Urothelium cell line (cell line): ENCODE measurements around the gene TMEM14B.
"Not testable (repeated sequence)": the region's sequence is repeated elsewhere in the genome, so short reads cannot be mapped to it uniquely, and the experiment has no call there.

Experiments
- DNase-seq: peaks from one replicate; pipeline ENCODE4 v3.0.0; 2011; ENCODE audit warnings: low spot score, mixed read lengths
- FAIRE-seq: peaks from 2 replicates; lab custom pipeline; 2011; peaks lifted over from hg19 to GRCh38; lab: Jason Lieb, UNC

TMEM14B gene

DNA sequence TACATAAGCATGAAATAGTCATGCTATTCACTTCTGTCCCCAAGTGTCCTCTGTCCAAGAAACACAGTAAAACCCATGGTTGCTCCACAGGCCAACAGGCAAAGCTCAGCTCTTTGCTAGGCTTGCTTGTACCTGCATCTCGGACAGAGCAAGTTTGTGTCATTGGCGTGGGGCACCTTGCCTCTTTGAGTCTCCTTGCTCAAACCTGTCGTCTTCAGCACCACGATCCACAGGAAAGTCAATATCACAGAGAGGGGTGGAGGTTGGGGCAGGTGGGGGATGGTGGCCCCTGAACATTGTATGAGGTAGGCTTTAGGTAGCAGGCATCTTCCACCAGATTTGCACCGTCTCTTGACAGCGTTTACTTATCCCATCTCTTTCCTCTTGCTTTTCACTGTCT is 4.1 kb upstream of the TMEM14B start:
- DNase-seq (no peak), FAIRE-seq (no peak)

DNA sequence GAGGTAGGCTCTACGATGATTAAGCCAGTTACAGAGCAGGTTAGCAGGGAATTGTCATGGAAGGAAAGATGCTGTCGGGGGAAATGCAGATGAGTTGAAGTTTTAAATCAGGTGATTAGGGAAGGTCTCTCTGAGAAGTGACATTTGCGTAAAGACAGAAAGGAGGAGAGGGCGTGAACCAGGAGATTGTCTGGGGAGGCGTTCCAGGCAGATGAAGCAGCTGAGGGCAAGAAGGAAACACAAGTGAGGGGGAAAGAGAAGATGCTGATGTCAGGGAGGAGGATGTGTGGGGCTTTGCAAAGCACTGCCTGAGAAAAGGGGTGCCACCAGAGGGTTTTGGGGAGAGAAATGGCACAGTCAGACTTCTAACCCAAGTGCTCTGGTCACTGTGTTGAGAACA is 2.5 kb upstream of the TMEM14B start:
- FAIRE-seq, result no peak
- DNase-seq, result no peak

DNA sequence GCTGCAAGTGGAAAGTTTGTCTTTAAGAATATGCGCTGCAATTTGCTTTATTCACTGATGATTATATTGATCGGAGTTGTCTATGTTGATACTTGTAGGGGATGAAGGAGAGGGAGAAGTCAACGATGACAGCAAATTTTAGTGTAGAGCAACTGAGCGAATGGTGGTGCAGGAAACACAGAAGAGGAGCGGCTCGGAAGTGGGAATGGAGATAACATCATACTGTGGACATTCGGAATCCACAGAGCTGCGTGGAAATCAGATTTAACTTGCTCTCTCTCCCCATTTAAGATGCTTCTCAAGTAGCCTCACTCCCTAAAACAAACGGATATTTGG is 722 bp upstream of the TMEM14B start:
- no peak for FAIRE-seq
- no peak for DNase-seq

DNA sequence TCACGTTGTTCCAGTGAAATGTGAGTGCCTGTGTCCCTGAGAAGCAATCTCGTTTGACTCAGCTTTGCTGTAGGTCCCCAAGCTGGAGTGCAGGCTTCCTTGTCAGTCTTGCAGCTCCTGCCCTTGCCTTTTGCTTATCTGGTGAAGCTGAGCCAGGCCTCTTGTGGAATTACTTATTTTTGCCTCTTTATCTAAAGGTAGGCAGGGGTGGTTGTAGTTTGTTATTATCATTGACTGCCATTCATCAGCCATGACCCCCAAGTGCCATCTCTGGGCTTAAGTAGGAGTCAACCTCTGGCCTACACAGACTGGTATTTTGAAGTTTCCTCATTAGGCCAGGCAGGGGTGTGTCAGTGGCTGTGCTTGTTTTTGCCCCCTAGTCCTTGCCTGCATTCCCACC is 2.1 kb downstream of the TMEM14B start:
- DNase-seq (no peak), FAIRE-seq (no peak)

DNA sequence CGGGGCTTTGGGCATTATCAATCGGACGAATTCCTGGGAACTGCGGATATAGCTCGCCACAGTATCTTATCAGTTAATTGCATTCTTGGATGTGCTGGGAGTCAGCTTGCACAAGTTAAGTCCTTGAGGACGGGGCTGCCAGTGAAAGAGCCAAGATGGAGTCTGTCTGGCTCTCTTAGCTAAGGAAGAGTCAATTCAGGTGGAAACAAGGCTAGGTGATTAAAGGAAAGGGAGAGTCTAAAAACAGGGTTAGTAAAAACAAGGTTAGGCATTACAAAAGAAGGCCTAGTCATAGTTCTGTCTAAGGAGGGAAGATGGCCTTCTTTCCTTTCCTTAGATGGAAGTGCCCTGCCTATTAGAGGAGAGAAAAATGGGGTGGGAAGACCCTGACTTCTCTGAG is 3.0 kb downstream of the TMEM14B start:
- FAIRE-seq, DNase-seq: not testable (repeated sequence)

DNA sequence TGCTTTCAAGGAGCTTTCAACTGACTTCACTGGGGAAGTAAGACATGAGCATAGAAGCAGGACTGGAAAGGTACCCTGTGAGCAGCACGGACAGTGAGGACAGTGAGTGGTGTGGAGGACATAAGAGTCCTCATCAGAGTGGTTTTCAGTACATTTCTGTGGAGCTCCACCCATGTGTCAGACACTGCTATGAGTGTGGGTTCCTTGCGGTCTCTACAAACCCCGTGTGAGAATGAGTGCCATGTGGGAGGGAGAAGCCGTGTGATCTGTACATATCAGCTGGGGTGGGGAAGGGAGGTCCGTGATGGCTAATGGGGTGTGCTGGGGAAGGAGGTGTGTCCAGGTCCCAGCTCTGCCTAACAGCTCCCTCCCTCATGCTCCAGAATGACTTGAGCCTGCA is 4.2 kb downstream of the TMEM14B start:
- not testable (repeated sequence) for FAIRE-seq, DNase-seq

DNA sequence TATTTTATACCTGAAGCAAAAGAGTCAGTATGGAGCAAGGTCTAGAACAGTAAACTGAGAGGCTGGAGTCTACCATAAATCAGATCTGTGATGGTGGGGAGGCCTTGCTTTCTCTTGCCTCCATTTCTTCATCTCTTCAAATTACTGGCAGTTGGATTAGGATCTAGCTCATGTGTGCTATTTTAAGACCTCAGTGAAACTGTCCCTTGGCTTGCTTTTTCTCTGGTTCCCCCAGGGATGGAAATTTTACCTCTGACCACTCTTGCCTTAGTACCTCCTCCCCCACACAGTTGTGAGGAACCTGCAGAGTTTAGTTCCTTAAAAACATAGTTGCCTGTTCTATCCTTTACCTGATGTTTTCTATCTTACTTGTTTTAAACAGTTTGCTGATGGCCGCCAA is 8.5 kb downstream of the TMEM14B start:
- DNase-seq, result no peak
- no peak for FAIRE-seq

DNA sequence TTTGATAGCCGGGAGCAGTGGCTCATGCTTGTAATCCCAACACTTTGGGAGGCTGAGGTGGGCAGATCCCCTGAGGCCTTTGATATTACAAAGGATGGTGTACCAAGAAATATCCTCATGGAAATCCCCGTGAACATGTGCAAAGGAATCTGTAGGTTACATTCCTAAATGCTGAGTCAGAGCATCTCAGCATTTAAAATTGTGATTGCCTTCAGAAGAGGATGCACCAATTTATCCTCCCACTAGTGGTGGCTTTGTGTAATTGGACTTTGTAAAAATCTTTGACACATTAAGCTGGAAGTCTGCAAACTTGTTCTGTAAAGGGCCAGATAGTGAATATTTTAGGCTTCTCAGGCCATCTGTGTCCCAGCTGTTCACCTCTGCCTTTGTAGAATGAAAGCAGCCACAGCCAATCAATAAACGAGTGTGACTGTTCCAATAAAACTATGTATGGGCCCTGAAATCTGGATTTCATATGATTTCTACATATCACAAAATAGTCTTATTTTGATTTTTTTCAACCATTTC is 11.8 kb downstream of the TMEM14B start:
- FAIRE-seq, result no peak
- DNase-seq, result peak; percentile 56

DNA sequence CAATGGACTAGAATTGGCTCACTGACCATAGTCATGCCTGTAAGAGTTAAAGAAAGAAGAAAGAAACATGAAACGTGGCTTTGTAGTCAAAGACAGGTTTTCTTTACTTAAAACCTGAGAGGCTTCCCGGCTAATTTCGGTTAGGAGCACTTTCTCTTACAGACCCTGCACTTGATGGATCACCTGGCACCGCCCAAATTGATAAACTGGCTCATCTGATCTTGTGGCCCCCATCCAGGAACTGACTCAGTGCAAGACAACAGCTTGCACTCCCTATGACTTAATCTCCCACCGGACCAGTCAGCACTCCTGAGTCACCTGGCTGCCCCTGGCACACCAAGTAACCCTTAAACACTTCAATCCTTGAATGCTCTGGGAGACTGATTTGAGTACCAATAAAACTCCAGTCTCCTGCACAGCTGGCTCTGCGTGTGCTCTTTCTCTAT is 12.3 kb downstream of the TMEM14B start:
- DNase-seq (peak; percentile 78), FAIRE-seq (no peak)

DNA sequence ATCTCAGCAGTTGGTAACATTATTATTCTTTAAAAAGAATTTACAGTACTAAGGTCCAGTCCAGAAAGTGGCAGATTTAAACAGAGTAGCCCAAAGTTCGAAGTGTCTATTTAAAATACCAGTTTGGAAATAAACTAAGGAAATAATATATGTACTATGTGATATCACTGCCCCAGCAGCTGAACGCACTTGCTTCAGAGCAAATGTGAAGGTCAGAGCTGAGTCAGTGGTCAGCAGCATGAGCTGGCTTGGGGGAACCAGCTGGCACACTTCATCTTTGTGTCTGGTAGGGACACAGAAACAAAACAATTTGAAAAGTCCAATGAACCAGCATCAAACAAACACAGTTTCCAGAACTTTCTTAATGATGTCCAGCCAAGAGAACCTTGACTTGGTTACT is 15.4 kb downstream of the TMEM14B start:
- DNase-seq, result no peak
- no peak for FAIRE-seq

DNA sequence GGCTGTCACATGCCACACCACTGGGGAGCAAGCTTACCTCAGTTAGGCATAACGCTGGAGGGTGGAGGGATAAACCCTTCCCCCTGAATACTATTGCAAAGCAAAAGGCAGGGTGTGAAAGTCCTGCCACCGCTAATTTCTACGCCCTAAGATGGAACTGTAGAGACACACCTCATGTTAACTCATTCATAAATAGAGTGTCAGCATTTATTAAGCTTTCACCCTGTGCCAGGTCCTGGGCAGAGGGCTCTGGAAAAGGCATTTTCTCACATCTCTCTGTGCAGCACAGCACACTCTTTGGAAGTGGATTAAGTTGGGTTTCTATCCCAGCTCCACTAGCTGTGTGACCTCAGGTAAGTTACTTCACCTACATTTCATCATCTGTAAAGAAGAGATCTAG is 21.8 kb downstream of the TMEM14B start:
- FAIRE-seq (no peak), DNase-seq (no peak)

DNA sequence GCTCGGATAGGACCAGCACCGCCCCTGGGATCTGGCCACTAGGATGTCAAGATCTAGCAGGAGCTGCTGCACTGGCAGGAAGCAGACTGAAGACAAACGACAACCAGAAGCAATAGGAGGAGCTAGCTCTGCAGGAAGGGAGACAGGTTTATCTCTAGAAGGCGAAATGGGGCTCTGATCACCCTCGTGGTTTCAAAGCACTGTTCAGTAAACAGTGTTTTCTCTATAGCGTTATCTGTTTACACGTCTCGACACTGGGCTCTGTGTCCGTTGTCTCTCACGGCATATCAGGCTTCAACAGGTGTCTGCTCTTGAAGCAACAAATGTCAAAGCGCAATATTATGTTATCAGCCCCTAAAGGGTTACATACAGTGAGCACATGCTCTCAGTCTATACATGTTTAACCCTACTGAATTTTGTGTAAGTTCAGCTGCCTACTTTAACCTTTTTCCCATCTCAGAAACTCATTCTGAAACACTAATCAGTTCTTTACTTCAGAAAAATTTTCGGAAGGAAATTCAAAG is 23.8 kb downstream of the TMEM14B start:
- no peak for DNase-seq
- FAIRE-seq, result no peak

DNA sequence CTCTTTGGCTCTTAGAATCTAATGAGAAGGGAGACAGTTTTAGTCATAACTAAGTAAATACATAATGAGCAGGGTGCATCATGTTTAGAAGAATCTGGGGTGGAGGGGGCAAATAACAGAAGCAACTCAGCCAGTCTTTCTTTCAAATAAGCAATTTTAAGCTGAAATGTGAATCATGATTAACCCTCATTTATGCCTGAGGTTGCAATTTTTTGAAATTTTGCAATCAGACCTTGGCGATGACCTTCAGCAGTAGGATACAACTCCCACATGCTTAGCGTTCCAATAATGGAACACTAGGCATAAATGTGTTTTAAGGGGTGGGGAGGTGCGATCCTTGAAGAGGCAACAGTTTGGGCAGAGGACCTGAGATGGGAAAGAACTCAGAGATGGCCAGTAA is 30.6 kb downstream of the TMEM14B start:
- no peak for FAIRE-seq

DNA sequence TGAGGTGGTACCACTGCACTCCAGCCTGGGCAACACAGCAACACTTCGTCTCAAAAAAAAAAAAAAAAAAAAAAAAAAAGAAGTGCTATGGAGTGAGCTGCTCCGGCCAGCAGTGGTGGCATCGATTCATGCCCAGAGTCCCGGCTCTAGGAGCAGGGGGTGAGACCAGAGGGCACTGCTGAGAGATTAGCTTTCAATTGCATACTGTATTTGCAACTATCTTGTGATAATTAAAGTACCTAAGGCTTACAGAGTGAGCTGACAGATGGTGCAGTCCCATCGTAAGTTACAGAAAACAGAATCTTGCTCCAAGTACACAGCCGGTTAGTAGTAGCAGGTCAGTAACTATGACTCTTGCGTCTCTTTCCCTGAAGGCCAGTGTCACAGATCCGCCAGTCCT is 31.5 kb downstream of the TMEM14B start:
- DNase-seq (no peak), FAIRE-seq (no peak)

More for the DNA sequence above, 30.6 kb downstream of the TMEM14B start:
- no peak for DNase-seq

DNA sequence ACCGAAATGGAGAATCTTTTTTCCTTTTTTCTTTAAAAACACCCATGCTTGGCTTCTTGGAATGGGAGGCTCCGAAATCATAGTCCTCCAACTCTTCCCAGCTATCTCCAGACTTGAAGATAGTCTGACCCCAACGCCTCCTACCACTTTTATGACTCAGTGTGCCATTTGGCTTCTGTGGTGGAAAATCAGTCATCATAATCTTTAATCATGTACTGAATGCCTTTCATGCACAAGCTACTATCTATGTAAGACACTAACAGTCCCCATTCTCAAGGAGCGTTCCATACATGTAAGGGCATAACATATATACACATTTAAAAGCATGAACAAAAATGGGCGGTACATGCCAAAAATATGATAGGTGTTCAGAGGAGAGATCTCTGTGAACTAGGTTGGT is 44.1 kb downstream of the TMEM14B start:
- no peak for FAIRE-seq
- no peak for DNase-seq

DNA sequence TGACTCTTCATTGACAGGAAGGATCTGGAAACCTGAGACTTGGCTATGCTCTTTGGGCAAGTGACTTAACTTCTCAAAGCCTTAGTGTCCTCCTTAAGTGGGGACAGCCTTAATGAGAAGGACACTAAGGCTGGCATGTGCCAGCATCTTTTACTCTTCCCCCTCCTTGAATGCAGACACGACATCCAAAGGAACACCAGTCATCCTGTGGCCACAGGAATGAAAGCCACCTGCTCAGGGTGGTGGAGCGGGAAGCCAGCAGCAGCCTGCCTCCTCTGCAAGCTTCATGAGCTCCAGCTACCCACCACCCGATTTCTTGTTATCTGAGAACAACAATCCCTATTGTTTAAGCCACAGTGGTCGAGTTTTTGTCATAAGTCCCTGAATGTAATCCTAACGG is 44.5 kb downstream of the TMEM14B start:
- DNase-seq, result no peak
- no peak for FAIRE-seq

DNA sequence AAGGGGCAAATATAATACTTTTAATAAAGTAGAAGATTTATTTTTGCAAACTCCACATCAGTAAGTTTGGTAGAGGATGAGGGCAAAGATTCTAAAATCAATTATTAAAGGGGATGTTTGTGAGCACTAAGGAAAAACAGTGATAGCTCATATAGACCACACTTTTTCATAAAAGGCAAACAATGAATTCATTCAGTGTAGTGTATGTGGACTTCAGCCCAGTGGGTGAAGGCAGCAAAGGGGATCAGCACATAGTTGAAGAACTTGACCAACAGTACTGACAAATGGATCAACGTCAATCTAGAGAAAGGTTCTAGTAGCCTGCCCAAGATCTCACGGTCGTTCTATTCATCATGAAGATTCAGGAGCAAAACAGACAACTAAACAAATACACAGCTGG is 45.4 kb downstream of the TMEM14B start:
- DNase-seq (no peak), FAIRE-seq (no peak)

DNA sequence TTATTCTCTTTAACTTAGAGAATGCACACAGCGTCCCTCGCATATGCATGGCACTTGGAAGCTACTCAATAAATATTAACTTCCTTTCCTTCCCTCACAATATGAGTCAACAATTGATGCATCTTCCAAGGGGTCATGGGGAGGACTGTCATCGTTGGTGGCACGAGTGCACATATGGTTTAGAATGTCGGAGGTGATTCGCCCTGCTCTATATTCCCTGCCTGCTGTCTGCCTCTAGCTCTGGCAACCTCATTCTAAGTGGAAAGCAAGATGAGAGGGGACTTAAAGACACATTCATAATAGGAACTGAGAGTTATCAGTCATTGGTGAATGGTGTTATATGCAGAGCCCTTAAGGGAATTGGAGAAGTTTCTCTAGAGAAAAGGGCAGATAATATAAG is 46.1 kb downstream of the TMEM14B start:
- FAIRE-seq (no peak), DNase-seq (no peak)

DNA sequence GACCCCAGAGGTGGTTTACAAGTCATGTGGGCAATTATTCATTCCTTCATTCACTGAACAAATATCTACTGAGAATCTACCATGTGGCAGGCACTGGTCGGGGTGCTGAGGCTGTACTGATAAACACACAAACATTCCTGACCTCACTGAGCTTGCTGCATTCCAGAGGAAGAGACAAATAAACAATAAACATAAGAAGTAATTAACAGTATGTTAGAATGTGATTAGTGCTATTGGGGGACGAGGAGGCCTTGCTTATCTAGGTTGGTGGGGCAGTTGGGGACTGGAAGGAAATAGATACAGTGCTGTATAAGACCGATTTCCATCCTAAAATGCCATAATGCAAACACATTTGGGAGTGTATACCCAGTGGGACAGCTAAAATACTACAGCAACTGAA is 46.6 kb downstream of the TMEM14B start:
- no peak for FAIRE-seq

DNA sequence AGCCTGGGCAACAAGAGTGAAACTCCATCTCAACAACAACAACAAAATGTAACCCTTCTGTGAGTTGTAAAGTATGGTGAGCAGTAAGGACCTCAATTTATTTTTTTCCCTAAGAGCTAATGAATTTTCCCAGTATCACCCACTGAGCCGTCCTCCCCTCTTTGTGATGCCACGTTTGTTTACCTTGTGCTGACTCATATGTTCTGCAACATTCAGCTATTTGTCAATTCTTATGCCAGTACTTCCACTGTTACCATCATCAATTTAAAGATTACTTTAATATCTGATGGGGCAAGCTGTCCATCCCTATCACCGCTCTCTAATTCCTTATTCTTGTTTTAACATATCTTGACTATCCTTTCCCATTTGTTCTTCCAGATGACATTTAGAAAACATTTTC is 53.2 kb downstream of the TMEM14B start:
- DNase-seq (peak; percentile 23), FAIRE-seq (no peak)

More for the DNA sequence above, 46.6 kb downstream of the TMEM14B start:
- no peak for DNase-seq

DNA sequence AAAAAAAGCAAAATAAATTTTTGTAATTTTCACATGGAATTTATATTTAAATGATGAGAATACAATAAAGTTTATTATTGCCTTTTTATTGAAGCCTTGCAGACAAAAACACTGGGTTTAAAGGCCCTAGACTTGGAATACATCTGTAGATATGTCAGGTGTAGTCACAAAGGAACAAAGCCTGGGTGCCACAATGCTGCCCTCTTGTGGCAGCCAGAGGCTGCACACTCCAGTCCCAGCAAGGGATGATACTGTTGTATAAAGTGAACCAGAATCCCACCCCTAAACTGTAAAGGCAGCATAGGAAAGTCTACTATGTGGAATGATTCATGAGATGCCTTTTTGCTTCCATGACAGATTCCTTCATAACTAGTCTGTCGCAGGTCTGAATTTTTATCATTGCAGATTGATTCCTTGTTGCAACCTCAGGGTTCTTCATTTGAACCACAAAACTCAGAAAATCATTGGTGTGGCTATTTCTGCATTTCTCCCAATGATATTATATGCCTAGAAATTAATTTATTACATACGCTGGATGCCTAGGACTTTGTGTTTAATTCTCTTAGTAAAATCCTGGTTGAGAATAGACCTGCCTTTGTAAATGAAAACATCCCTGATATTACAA is 53.7 kb downstream of the TMEM14B start:
- DNase-seq (peak; percentile 75), FAIRE-seq (no peak)
